Heart left ventricle (tissue), 13 donors: ENCODE results near the gene CTNND2.

Experiments used
- POLR2A ChIP-seq, 2 donors: fragments of 450-650 bp; IDR thresholded peaks; one replicate each; pipeline ENCODE4 v1.6.1; 2017; ENCODE audit warnings: antibody characterized with exemption in 2 of 2, mild to moderate bottlenecking in 2 of 2, moderate library complexity in 2 of 2
- TF ChIP-seq, protein P1 (sequence below), 12 donors: fragments of 200-600 bp; sonication (generic) in 4 of 12; IDR thresholded peaks; one replicate each; pipeline versions ENCODE4 v1.5.0 to v1.8.0; 2018 to 2022; ENCODE audit warnings: antibody characterized with exemption in 12 of 12, mild to moderate bottlenecking in 5 of 12
- donor health status: ischemic (EF 13 %, LVEDD 7.1; RV severe dilation, severe dysfunction).
- donor health status: DM: no; HTN: yes; CAD: no.
- donor health status: DM: no; HTN: no; CAD: no.
- donor health status: ischemic (EF 25% LVEDD 6.9; RV normal size, moderate dysfunction).
- donor health status: ischemic (EF 25% LVEDD 5.7; RV mildly dilated, moderate dysfunction).
- donor health status: ischemic (EF 35%, LVEDD 5.7; RV mildly dilated, moderate dysfunction).
- donor health status: nonischemic (EF 11% LVEDD 7.7; RV severe dilation, severe dysfunction).
- donor health status: DM: yes; HTN: yes; CAD: no.
- donor health status: PGD.
- donor health status: ischemic (EF 29% LVEDD 5.4; RV normal size, mild dysfunction).
- donor health status: nonischemic (EF 23%, LVEDD 6.1; RV moderate dilation, normal function).

DNA sequence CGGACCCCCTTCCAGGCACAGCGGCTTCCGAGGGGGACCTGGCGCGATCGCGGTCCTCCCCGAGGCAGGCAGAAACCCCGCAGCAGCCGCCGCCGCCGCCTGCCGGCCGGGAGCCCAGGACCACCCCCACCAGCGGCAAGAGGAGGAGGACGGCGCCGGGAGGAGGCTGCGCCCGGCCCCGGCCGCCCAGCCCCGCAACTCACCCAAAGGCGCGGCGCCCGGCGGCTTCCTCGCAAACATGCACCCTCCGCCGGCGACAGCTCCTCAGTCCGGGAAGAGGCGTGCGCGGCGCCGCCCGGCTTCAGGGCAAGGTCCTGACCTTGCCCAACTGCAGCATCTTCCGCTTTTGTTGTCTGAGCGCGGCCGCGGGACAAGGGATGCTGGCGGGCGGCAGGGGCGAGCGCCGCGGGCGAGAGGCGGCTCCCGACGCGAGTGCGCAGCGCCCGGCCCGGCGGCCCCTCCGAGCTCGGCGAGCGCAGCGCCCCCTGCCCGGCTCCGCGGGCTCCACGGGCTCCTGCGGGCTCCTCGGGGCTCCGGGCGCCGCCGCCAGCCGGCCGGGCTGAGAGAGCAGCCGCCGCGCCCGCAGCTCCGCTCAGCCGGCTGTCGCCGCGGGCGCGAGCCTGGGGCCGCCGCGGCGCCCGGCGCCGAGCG lies 507 bp downstream of the CTNND2 start:
- TF ChIP-seq, protein P1, sequence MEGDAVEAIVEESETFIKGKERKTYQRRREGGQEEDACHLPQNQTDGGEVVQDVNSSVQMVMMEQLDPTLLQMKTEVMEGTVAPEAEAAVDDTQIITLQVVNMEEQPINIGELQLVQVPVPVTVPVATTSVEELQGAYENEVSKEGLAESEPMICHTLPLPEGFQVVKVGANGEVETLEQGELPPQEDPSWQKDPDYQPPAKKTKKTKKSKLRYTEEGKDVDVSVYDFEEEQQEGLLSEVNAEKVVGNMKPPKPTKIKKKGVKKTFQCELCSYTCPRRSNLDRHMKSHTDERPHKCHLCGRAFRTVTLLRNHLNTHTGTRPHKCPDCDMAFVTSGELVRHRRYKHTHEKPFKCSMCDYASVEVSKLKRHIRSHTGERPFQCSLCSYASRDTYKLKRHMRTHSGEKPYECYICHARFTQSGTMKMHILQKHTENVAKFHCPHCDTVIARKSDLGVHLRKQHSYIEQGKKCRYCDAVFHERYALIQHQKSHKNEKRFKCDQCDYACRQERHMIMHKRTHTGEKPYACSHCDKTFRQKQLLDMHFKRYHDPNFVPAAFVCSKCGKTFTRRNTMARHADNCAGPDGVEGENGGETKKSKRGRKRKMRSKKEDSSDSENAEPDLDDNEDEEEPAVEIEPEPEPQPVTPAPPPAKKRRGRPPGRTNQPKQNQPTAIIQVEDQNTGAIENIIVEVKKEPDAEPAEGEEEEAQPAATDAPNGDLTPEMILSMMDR (IDR thresholded peaks at IDR 0.05): peak in 1 of 12 donors; percentile 10
- TF ChIP-seq POLR2A (IDR thresholded peaks at IDR 0.05): no peak
